ENCODE measurements around the gene NELFCD. TPM values are rescaled to one million over a fixed set of nuclear protein-coding genes. Genes with fewer than 3 reads are reported as not detected.

Gene NELFCD
- total RNA-seq, 1 donor from 2014 or later: 111 TPM

Other genes starting within 250 kb of the NELFCD start
- gene GNAS-AS1, start 130.4 kb upstream of the NELFCD start, total RNA-seq: 1.7 and 1.9 TPM in 2 replicates
- gene GNAS, start 128.5 kb upstream of the NELFCD start, total RNA-seq: 598 and 599 TPM in 2 replicates
- gene CTSZ, start 26.0 kb downstream of the NELFCD start, total RNA-seq: 62.0 and 66.1 TPM in 2 replicates
- gene TUBB1, start 38.2 kb downstream of the NELFCD start, total RNA-seq: not detected in 2 replicates
- gene ATP5F1E, start 51.1 kb downstream of the NELFCD start, total RNA-seq: 61.2 and 66.9 TPM in 2 replicates
- 106 and 112 TPM in 2 replicates for gene PRELID3B, start 61.5 kb downstream of the NELFCD start, total RNA-seq
- gene ZNF831, start 182.6 kb downstream of the NELFCD start, total RNA-seq: 3.0 and 3.3 TPM in 2 replicates

Data from activated T-helper 2 cell treated with anti-CD3 and anti-CD28 coated beads, Interferon-gamma antibody, Interleukin-2, Interleukin-4, amounts not matched to agents 10 μg/mL and 5 μg/mL and 100 μg/mL, durations not matched to agents 14 hours and 24 hours and 36 hours (primary cell).